GM21737 (cell line): ENCODE measurements around the gene MEP1B.
"Not testable (repeated sequence)": the region's sequence is repeated elsewhere in the genome, so short reads cannot be mapped to it uniquely, and the experiment has no call there.

ENCODE experiments used
- ATAC-seq: cut with Tn5 transposase; IDR thresholded peaks from one replicate; pipeline ENCODE4 v1.9.1; 2021; ENCODE audit warnings: mild to moderate bottlenecking, moderate library complexity; ENCODE audit not compliant: unreplicated experiment

MEP1B gene

DNA sequence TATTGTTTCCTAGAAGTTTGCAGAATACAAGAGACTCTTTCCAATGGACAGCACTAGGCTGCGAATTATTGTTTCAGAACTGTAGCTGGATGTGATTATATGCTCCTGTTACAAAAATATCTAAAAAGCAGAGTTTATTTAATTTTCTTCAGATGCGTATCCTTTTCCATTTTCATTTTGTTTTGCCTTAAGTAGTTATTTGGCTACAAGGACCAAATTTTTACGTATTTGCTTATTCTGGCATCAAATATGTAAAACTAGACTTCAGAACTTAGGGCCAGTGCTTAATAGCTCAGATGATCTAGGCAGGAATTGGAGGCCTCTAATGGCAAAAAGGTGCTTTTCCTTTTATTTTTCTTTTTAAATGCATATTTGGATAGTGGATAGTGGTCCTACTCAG, 18.7 kb downstream of the MEP1B start:
- ATAC-seq, result no peak

DNA sequence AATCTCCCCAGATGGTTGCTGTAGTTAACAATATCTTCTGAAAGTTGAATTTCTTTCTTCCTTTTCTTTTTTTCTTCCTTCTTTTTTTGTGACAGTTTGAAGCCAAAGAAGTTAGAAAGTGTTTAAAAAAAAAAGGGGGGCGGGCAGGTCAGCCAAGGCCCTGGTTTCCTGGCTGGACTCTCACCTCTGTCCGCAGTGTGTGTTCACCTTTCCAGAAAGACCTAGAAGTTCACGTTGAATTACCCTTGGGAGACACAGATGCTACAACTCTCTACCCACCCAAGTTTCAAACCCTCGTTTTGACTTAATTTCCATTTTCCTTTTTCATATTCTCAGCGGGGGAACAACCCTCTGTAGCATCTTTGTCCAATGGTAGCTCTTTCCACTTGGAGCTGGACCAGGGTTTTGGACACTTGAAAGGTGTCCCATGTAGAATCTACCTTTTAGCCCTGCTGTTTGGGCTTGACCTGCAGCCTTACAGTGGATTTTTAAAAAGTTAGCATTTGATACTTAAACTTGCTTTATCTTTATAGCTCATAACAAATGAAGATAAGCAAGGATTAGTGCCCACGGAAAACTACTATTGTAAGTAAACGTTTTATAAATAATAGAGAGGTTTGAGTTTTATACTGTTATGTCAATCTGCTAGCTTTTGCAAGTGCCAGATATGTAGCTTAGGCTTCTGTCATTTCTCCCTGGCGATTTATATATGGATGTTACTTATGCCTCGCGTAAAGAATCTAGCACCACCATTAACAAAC, 20.0 kb downstream of the MEP1B start:
- ATAC-seq, result no peak

DNA sequence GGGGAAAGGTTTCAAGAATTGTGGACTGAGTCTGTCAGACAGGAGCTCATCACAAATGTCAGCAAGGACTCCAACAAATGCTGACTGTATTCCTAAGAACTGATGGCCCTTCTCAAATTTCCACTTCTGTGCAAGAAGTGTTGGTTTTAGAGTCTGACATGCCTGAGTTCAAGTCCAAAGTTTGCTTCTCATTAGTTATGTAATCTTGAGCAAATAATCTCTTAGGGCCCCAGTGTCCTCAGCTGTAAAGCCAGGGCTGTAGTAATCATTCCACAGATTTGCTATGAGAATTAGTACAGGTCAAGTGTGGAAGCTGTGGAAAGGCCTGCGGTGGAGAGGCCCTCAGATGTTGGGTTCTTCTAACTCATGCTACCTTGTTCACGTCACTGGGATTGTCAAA, 23.9 kb downstream of the MEP1B start:
- no peak for ATAC-seq

DNA sequence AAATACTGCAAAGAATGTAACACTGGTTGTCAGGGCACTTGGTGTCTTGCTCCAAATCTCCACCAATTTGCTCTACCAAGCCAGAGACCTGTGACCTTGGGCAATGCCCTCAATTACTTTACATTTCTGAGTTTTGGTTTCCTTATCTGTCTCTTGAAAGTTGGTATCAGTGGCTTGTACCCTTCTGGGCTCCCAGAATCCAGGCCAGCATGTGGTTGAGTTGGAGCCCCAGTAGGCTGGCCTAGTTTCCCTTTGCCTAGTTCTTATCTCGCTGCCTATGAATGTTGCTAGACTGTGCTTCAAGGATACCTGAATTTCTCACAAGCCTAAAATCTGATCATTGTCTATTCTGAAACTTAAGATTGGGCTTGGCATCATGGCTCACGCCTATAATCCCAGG, 26.6 kb downstream of the MEP1B start:
- ATAC-seq, result no peak

DNA sequence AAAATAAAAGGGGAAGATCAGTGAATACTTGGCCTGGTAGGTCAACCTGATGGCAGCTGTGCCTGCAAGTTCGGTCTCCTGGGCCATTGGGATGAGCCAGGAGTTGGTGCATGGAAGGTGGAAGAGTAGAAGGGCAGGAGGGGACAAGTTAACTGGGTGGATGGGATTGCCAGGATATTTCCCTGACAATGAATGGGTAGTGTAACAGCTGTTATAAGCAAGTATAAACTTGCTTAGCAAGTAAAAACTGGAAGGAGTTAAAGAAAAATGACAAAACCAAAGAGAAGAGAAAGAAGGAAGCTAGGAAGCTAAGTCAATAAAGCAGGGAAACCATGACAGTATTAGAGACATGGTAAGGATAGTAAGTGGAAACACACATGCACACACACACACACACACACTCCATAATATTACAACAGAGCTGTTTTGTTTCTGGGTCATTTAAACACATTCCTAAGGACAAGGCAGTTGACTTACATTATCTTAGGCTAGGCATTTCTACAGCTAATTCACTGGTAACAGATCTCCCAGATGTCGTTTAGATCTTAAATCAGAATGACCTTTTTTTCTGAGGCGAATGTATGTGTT, 29.7 kb downstream of the MEP1B start:
- ATAC-seq, result no peak

DNA sequence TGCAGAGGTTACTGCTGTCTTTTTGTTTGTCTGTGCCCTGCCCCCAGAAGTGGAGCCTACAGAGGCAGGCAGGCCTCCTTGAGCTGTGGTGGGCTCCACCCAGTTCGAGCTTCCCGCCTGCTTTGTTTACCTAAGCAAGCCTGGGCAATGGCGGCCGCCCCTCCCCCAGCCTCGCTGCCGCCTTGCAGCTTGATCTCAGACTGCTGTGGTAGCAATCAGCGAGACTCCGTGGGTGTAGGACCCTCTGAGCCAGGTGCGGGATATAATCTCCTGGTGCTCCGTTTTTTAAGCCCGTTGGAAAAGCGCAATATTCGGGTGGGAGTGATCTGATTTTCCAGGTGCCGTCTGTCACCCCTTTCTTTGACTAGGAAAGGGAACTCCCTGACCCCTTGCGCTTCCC, 43.5 kb downstream of the MEP1B start:
- ATAC-seq, result not testable (repeated sequence)

DNA sequence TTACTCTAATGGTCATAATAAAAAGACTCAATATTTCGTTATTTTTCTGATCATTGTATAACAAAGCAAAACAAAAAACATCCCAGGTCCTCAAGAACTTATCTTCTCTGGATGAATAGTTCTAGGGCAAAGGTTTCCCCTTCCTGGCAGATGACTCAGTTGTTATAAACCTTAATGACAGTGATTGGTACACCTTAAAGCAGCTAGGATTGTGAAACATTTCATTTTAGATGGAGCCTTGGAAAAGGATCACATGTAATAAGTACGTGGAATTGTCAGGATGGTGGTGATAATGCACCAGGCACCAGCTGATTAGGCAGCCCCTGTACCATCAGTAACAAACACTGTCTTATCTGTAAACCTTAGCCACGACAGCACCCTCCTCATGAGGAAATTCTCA, 47.2 kb downstream of the MEP1B start:
- ATAC-seq, result no peak

DNA sequence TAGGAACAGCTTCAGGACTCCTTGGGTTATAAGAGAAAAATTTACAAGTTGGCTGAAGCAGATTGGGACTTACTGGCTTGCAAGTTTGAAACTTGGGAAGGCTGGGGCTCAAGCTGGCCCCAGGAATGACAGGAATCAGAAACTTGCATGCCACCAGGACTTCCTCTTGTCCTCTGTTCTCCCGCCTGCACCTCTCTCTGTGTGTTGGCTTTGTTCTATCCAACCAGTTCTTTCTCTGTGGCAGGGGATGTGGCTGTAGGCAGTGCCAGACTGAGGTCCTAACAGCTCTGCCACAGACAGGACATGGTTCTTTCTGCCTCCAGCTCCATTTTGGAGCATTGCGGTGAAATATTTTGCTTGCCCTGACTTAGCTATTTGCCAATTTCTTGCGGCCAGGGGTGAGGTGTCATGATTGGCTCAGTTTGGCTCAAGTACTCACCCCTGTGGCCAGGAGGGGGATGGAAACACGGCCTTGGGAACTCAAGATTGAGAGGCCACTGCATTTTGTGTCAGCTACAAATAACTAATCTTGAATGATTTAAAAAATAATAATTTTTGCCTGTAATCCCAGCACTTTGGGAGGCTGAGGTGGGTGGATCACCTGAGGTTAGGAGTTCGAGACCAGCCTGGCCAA, 48.9 kb downstream of the MEP1B start:
- no peak for ATAC-seq

DNA sequence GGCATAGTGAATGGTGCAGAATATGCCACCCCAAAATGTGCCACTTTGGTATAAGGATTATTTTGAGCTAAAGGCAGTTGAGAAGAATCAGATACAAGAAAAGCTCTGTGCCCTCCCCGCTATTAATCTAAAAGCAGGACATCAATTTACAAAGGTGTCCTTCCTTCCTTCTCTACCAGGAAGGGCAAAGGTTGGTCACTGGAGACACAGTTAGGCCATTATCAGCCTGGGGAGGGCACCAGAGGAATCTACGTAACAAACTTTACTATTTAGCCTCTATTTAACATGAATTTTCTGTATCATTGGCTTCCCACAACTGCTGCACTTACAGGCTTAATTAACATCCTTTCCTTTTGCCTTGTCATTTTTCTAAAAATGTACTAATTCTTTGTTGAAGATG, 52.6 kb downstream of the MEP1B start:
- ATAC-seq, result no peak

DNA sequence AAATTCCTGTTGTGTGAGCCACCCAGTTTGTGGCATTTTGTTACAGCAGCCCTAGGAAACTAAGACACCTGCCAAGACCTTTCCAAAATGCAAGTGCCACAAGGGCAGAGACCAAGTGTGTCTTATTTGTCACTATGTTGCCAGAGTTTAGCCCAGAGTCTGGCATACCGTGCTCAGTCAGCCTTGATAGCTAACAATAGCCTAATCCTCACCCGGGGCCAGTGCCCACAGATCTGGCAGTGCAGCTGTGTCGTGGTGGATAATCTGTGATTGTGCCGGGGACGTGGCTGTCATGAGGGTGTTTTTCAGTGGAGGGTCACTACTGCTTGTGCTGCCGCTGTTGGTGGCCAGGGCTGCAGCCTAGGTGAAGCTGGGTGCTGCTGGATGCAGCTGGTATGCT, 53.5 kb downstream of the MEP1B start:
- ATAC-seq, result no peak

DNA sequence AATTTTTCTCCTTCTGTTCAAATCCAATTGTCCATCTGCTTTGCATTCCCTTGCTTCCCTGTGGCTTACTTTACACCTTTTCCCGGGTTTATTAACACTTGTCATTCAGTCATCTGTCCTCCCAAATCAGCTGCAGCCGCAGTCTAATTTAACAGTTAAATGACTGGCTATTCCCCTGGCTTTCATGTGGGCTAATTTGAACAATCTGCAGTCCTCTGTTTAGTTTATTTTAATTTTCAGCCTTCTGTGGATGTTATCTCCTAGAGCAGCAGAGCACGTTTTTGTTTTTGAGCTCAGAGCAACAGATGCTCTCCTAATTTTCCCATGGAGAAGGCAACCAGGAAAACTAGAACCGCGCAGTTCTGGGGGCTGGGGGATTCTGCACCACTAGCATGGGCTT, 55.0 kb downstream of the MEP1B start:
- no peak for ATAC-seq

DNA sequence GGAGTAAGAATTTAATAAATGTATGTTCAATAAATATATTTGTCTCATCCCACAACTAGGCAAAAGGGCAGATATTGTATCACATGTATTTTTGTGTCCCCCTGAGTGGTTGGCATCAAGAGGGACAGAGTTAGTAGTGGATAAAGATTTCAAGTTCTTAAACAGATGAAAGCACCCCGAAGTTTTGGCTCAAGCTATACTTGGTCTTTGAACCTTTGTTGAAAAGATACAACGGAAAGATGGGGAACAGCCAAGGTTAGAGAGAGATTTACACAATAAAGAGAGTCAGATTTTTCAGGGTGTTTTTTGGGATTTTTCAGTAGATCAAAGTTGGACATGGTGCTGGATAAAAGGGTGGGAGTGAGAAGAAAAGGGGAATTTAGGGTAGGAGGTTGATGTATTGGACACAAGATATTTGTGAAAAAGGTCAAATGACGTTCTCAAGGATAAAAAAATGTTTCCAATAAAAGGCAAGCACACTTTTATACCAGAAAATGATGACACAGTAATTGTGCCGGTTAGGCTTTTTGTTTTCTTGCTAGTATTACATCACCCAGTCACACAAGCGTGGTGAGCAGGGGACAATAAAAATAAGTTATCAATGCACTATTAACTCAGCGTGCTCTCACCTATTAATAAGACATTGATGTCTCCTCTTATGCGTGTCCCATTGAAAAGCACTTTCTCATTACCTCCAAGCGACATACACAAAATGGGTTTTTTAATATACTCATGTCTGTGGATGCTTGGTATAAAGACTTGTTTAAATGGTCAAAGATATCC, 59.5 kb downstream of the MEP1B start:
- no peak for ATAC-seq

DNA sequence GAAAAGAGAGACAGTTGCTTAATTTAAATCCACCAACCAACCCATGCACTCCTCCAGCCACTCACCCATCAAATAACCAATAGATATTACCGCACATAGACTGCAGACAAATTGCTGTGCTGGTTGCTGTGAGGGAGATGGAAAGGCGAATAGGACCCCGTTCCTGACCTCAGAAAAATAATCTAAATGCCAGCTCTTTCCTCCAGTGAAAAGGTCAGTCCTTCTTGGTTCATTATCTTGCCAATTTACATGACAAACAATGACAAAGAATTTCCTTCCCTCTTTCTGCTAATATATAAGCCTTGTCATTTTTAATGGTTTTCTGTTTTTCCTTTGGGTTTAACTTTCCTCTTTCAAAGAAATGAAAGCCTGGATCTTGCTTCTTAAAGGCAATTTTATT, 61.6 kb downstream of the MEP1B start:
- ATAC-seq, result no peak

DNA sequence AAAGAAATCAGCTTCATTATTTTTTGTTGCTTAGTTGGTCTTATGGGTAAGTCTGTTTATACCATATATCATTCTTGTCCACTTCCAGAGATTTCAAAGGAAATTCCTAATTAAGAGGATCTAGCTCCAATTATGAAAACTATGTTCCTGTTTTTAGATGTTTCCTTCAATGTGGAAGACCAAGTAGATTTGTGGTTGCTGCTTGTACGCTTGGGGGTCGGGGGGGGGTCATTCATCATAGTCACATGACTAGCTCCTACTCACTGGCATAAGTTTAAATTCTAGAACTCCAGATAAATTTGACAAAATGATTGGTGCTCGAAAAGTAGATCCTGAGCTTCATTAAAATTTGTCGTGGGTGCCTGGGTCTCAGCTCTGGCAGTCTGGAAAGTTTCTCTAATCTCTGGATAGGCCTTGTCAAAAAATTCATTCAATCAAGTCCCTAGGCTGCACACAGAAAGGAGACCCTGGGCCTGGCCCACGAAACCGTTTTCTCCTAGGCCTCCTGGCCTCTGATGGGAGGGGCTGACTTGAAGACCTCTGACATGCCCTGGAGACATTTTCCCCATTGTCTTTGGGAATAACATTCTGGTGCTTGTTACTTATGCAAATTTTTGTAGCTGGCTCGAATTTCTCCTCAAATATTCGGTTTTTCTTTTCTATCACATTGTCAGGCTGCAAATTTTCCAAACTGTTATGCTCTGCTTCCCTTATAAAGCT, 62.5 kb downstream of the MEP1B start:
- no peak for ATAC-seq

DNA sequence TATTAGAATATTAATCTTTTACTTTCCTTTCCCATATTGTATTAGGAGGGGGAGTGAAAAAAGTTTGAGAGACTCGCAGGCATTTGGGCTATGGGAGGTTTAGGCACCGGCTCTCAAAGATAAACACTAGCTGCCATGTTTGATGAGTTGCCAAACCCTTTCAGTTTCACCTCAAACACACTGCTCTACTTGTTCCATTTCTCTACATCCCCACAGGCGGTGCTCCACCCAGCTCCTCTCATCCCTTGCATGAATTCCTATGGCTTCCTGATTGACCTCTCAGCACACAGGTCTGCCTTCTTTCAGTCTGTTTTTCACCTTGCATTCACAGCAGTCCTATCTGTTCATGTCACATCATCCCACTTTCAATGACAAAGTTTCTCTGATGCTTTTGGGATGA, 65.7 kb downstream of the MEP1B start:
- no peak for ATAC-seq

DNA sequence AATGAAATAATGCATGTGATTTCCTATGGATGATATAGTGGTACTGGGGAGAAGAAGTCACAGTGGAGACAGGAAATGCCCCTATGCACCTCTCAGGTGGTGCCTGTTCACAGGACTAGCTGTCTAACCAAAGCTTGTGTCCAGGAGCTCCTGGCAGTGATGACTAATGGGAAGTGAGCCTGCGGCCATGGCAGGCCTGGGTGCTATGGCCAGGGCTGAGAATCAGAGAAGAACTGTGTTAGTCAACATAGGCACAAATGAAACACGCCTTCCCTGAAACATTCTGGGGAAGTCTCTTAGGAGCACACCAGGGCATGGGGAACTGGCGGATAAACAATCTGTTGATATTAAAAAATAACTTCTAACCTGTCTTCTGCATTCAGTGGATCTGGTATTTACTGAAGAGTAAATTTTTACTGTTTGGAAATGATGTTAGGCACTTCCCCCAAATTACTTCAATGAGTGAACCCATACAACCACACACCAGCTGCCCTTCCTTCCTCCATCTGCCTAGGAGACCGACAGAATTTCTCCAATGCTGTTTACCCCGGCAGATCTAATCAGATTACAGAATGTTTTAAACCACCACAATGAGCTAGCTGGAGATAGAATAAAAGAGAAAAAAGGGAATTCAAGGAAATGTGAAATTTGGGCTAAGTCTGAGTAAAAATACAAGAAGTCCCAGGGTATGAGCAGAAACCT, 67.4 kb downstream of the MEP1B start:
- ATAC-seq, result no peak

DNA sequence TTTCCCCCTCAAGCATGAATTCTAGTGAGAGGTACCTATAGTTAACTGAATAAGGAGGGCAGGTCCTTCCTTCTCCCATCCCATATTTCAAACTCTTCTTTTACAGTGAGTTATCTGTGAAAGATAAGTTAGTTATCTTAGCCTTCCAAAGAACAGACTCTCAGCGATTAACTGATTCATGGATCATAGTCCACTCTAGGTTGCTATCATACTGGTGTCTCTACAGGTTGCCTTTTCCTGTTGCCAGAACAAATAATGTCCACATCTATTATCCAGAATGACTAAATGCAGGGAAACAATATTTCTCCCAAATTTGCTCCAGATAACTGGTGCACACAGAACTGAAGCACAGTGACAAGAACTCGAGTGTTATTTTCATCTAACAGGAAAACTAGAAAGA, 68.3 kb downstream of the MEP1B start:
- no peak for ATAC-seq

DNA sequence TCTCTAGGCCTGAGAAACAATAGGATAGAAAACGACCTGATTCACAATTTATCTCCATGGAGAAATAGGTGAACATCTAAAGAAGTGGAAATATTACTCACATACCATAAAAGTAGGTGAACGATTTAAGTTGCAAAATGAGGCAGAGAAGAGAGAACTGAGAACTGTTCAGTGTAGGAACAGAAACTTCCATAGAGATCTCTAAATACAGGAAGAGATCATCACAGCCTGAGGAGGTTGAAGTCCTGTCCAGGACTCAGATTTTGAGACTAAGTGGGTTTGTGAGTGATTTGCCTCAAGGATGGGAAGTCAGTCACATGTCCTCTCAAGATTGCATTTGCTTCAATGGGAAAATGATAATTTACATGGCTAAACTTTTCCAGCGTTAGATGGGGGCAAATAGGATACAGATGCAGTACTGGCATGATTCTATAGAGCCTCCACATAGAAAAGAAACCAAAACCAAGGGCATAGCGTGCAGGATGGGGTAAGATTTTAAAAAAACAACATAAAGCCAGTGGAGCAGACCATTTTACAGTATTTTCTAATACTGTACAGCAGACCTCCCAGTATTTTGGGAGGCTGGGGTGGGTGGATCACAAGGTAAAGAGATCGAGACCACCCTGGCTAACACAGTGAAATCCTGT, 68.8 kb downstream of the MEP1B start:
- ATAC-seq, result no peak

DNA sequence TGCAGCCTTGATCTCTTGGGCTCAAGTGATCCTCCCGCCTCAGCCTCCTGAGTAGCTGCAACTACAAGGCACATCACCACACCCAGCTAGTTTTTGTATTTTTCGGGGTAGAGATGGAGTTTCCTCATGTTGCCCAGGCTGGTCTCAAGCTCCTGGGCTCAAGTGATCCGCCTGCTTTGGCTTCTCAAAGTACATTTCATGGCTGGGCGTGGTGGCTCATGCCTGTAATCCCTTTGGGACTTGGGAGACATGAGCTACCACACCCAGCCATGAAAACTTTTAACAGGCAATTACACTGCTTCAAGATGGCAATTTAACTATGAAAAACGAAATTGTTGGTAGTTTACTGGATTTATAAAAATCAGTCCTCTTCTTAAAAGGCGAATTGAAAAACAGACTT, 69.7 kb downstream of the MEP1B start:
- ATAC-seq, result no peak

DNA sequence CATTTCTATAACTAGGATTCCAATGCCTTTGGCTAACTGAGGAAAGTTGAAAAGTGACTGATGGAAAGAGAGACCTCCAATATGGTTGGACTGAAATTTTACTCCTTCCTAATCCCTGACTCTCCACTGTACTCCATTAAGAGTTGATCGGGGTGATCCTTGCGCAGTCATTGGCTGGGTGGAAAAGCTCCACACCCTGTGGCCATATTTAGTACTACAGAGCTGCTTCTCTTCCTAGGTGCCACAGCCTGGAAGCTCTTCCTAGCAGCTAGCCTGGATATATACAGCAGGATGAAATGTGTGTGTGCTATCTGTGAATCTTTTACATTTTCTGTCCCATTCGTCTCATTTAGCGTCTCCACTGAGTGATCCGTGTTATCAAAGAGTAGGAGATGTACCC, 71.2 kb downstream of the MEP1B start:
- no peak for ATAC-seq
